ENCODE results near the gene OXER1.

The OXER1 gene

GRCh38 chr2:42788882-42789281 lies 24.9 kb upstream of the OXER1 start:
- no peak for DNase-seq
- no peak for TF ChIP-seq POLR2A (IDR thresholded peaks at IDR 0.05; ENCODE audit: low read length)
- no peak for TF ChIP-seq GATA1 (IDR thresholded peaks at IDR 0.05; ENCODE audit: low read depth, low read length)

GRCh38 chr2:42788478-42788793 lies 24.5 kb upstream of the OXER1 start:
- TF ChIP-seq POLR2A (IDR thresholded peaks at IDR 0.05; ENCODE audit: low read length) (no peak), GATA1 (IDR thresholded peaks at IDR 0.05; ENCODE audit: low read depth, low read length) (no peak)
- DNase-seq: no peak

- no peak for DNase-seq
- TF ChIP-seq GATA1 (IDR thresholded peaks at IDR 0.05; ENCODE audit: low read depth, low read length): no peak
- TF ChIP-seq POLR2A (IDR thresholded peaks at IDR 0.05; ENCODE audit: low read length): no peak
Observed at GRCh38 chr2:42787788-42788477, 24.0 kb upstream of the OXER1 start.

- no peak for DNase-seq
- TF ChIP-seq GATA1 (IDR thresholded peaks at IDR 0.05; ENCODE audit: low read depth, low read length) (no peak), POLR2A (IDR thresholded peaks at IDR 0.05; ENCODE audit: low read length) (no peak)
Observed at GRCh38 chr2:42787424-42787787, 23.5 kb upstream of the OXER1 start.

- DNase-seq: no peak
- TF ChIP-seq POLR2A (IDR thresholded peaks at IDR 0.05; ENCODE audit: low read length) (no peak), GATA1 (IDR thresholded peaks at IDR 0.05; ENCODE audit: low read depth, low read length) (no peak)
Observed at GRCh38 chr2:42786561-42787345, 22.8 kb upstream of the OXER1 start.

- TF ChIP-seq GATA1 (IDR thresholded peaks at IDR 0.05; ENCODE audit: low read depth, low read length) (no peak), POLR2A (IDR thresholded peaks at IDR 0.05; ENCODE audit: low read length) (no peak)
- DNase-seq: no peak
Observed at GRCh38 chr2:42784204-42784880, 20.4 kb upstream of the OXER1 start.

- no peak for DNase-seq
- TF ChIP-seq POLR2A (IDR thresholded peaks at IDR 0.05; ENCODE audit: low read length) (no peak), GATA1 (IDR thresholded peaks at IDR 0.05; ENCODE audit: low read depth, low read length) (no peak)
Observed at GRCh38 chr2:42783511-42783910, 19.6 kb upstream of the OXER1 start.

- TF ChIP-seq GATA1 (IDR thresholded peaks at IDR 0.05; ENCODE audit: low read depth, low read length) (no peak), POLR2A (IDR thresholded peaks at IDR 0.05; ENCODE audit: low read length) (no peak)
Observed at GRCh38 chr2:42781181-42781580, 17.2 kb upstream of the OXER1 start.

GRCh38 chr2:42777883-42778805 lies 14.2 kb upstream of the OXER1 start:
- no peak for DNase-seq
- TF ChIP-seq POLR2A (IDR thresholded peaks at IDR 0.05; ENCODE audit: low read length) (no peak), GATA1 (IDR thresholded peaks at IDR 0.05; ENCODE audit: low read depth, low read length) (no peak)

More at GRCh38 chr2:42781181-42781580, 17.2 kb upstream of the OXER1 start:
- DNase-seq: no peak

GRCh38 chr2:42775810-42776209 lies 11.9 kb upstream of the OXER1 start:
- TF ChIP-seq POLR2A (IDR thresholded peaks at IDR 0.05; ENCODE audit: low read length) (no peak), GATA1 (IDR thresholded peaks at IDR 0.05; ENCODE audit: low read depth, low read length) (no peak)
- DNase-seq: no peak

GRCh38 chr2:42775186-42775585 lies 11.3 kb upstream of the OXER1 start:
- TF ChIP-seq POLR2A (IDR thresholded peaks at IDR 0.05; ENCODE audit: low read length) (no peak), GATA1 (IDR thresholded peaks at IDR 0.05; ENCODE audit: low read depth, low read length) (no peak)
- DNase-seq: no peak

- TF ChIP-seq GATA1 (IDR thresholded peaks at IDR 0.05; ENCODE audit: low read depth, low read length) (no peak), POLR2A (IDR thresholded peaks at IDR 0.05; ENCODE audit: low read length) (no peak)
- DNase-seq: no peak
Observed at GRCh38 chr2:42771546-42772153, 7.7 kb upstream of the OXER1 start.
